ENCODE data around the gene AOX1.

DNA sequence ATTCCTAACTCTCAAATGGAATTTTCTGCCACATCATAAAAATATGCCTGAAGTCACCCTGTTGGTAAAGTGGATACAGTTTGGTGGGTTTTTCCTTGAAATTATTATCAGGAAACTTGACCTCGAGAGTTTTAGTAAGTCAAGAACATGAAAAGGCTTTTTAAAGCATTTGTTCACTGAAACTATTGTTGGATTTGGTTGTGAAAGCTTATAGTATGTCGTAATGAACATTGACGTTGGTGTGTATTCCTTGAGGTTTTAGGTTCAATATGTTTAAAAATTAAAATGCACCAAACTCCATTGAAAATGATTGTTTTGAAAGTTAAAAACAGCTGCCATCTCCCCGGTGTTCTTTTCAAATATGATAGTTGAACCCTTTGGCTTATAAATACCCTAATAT is 30.8 kb downstream of the AOX1 start:
- TF ChIP-seq CTCF (IDR thresholded peaks at IDR 0.05) (no peak), POLR2A (IDR thresholded peaks at IDR 0.05) (no peak)

Measured in lower leg skin (tissue), 3 donors.